Measurements from ENCODE around the gene PVALEF.

DNA sequence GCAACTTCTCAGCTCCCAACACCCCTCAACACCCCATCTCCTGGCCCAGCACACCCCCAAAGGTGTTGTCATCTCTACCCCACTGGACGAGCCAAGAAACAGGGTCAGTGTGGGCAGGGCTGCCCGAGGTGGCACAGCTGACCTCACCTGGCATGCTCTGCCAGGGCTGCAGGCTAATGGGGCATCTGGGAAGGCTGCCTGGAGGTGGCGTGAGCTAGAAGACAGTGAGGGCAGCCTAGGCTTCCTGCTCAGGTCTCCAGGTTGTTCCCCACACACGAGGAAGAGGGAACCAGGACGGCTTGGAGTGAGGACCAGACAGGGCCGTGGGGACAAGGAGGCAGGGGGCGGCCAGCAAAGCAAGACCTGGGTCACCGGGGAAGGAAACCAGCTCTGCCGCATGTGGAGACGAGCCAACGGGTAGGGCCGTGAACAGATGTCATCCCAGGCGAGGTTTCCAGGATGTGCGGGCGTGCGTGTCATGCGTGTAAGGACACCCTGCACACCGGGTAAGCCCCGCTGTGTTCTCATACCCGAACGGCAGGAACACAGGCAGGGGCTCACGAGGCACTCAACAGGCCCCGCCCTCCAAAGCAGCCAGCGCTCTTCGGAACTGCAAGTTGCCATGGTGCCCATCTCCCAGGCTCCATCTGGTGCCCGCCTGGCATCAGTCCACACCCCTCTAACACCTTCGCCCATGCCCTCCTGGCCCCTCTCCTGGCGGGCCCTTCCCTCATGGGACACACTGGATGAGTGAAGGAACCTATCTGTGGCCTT, 29.6 kb upstream of the PVALEF start:
- TF ChIP-seq, protein P1, sequence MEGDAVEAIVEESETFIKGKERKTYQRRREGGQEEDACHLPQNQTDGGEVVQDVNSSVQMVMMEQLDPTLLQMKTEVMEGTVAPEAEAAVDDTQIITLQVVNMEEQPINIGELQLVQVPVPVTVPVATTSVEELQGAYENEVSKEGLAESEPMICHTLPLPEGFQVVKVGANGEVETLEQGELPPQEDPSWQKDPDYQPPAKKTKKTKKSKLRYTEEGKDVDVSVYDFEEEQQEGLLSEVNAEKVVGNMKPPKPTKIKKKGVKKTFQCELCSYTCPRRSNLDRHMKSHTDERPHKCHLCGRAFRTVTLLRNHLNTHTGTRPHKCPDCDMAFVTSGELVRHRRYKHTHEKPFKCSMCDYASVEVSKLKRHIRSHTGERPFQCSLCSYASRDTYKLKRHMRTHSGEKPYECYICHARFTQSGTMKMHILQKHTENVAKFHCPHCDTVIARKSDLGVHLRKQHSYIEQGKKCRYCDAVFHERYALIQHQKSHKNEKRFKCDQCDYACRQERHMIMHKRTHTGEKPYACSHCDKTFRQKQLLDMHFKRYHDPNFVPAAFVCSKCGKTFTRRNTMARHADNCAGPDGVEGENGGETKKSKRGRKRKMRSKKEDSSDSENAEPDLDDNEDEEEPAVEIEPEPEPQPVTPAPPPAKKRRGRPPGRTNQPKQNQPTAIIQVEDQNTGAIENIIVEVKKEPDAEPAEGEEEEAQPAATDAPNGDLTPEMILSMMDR (conservative IDR thresholded peaks at IDR 0.05 in 1 of 2, IDR thresholded peaks at IDR 0.05 in 1 of 2; ENCODE audit: low read depth in 1 of 2, low read length in 2 of 2): no peak
- TF ChIP-seq EZH2 (IDR thresholded peaks at IDR 0.05; ENCODE audit: low read length, missing control alignments): no peak
